RWPE1 (cell line): ENCODE results near the gene IL1F10.

Experiments used
- CTCF ChIA-PET: fragments of 350-600 bp; sonication (Branson Sonifier 250); formaldehyde crosslinking; extraction: SDS; loops from one replicate; lab custom pipeline; 2021; lab: Yijun Ruan, JAX
- POLR2A ChIA-PET: fragments of 400-600 bp; formaldehyde crosslinking; extraction: SDS; loops from one replicate; lab custom pipeline; 2020; ENCODE audit warnings: antibody characterized with exemption; ENCODE audit not compliant: low non-redundant PET; lab: Yijun Ruan, JAX
- DNase-seq: peaks from one replicate; pipeline ENCODE4 v3.0.0; 2012; ENCODE audit warnings: low spot score
- H3K27ac ChIP-seq: fragments of 450-650 bp; 2 replicates; pipeline ENCODE4 v1.5.1; 2017
- TF ChIP-seq, protein P1 (sequence below): fragments of 450-650 bp; conservative IDR thresholded peaks from 2 replicates; pipeline ENCODE4 v1.5.1; 2017; ENCODE audit warnings: low read depth, mild to moderate bottlenecking

IL1F10 gene

DNA sequence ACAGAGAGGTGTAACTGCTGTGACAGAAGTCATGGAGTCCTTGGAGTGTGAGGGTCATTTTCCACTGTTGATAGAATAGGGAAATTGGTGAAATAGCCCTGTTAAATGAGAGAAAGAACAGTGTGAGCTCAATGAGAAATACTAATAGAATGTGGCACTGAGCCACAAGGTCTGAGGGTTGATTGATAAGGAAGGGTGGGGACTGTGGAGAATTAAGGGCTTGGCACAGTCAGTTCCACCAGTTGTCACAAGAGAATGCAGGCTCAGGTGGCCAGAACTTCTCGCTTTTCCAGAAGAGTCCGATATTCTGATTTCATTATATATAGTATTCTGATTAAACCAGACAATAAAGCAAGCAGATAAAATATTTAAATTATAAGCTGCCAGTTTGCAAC, 50.5 kb downstream of the IL1F10 start:
- ChIA-PET CTCF (interaction anchor here (0.6 to 1.4 kb wide), 2 partner anchors 19 to 261 kb away, joined by 3 to 7 read pairs; no protein-coding TSS in a partner anchor), POLR2A (no interaction called here)
- no peak for DNase-seq
- H3K27ac ChIP-seq: peak overlapping the region; percentile 71
- TF ChIP-seq, protein P1, sequence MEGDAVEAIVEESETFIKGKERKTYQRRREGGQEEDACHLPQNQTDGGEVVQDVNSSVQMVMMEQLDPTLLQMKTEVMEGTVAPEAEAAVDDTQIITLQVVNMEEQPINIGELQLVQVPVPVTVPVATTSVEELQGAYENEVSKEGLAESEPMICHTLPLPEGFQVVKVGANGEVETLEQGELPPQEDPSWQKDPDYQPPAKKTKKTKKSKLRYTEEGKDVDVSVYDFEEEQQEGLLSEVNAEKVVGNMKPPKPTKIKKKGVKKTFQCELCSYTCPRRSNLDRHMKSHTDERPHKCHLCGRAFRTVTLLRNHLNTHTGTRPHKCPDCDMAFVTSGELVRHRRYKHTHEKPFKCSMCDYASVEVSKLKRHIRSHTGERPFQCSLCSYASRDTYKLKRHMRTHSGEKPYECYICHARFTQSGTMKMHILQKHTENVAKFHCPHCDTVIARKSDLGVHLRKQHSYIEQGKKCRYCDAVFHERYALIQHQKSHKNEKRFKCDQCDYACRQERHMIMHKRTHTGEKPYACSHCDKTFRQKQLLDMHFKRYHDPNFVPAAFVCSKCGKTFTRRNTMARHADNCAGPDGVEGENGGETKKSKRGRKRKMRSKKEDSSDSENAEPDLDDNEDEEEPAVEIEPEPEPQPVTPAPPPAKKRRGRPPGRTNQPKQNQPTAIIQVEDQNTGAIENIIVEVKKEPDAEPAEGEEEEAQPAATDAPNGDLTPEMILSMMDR: no peak

GRCh38 chr2:113119111-113119510, 51.3 kb downstream of the IL1F10 start:
- DNase-seq: no peak
- ChIA-PET CTCF (interaction anchor here (1.4 kb wide), 1 partner anchor 19 kb away, joined by 7 read pairs; no protein-coding TSS in a partner anchor), POLR2A (interaction anchor here (0.6 kb wide), 1 partner anchor 34 kb away, joined by 3 read pairs; no protein-coding TSS in a partner anchor)
- no peak overlapping the region for H3K27ac ChIP-seq
- TF ChIP-seq, protein P1: no peak

GRCh38 chr2:113120861-113121260, 53.1 kb downstream of the IL1F10 start:
- H3K27ac ChIP-seq: no peak overlapping the region
- TF ChIP-seq, protein P1: no peak
- POLR2A ChIA-PET: no interaction called here
- no peak for DNase-seq
- CTCF ChIA-PET: no interaction called here

- TF ChIP-seq, protein P1: no peak
- POLR2A ChIA-PET: no interaction called here
- CTCF ChIA-PET: interaction anchor here (1.5 kb wide), 1 partner anchor 16 kb away, joined by 10 read pairs; no protein-coding TSS in a partner anchor
- no peak for DNase-seq
- H3K27ac ChIP-seq: no peak overlapping the region
Observed at GRCh38 chr2:113122364-113122763, 54.6 kb downstream of the IL1F10 start.

GRCh38 chr2:113123726-113124125, 56.0 kb downstream of the IL1F10 start:
- ChIA-PET POLR2A (no interaction called here), CTCF (no interaction called here)
- no peak overlapping the region for H3K27ac ChIP-seq
- DNase-seq: no peak
- TF ChIP-seq, protein P1: no peak

- POLR2A ChIA-PET: no interaction called here
- TF ChIP-seq, protein P1: no peak
- no peak overlapping the region for H3K27ac ChIP-seq
- CTCF ChIA-PET: interaction anchor here (0.7 kb wide), 1 partner anchor 100 kb away, joined by 3 read pairs; no protein-coding TSS in a partner anchor
- peak; percentile 73 for DNase-seq
Observed at GRCh38 chr2:113124181-113124961, 56.6 kb downstream of the IL1F10 start.
